Endothelial cell of umbilical vein (primary cell): Measurements from ENCODE around the gene CCDC107. TPM values are rescaled to one million over a fixed set of nuclear protein-coding genes. Genes with fewer than 3 reads are reported as not detected.
A peak's percentile ranks its signal among the peaks of the same experiment; 100 is the strongest.

Experiments used
- BruUV-seq: library from RNA; stranded (reverse); fragments of 400-500 nt; replicated peaks from 2 replicates; lab custom pipeline; 2021; lab: Mats Ljungman, UMichigan
- CTCF ChIA-PET: fragments of 300-600, 350-600 bp; sonication (Branson Sonifier 250); formaldehyde crosslinking; loops from one replicate; lab custom pipeline; 2021; ENCODE audit warnings: antibody characterized with exemption, inconsistent platforms; lab: Charles Lee
- POLR2A ChIA-PET: fragments of 300-600, 350-600 bp; sonication (Branson Sonifier 250); formaldehyde crosslinking; loops from one replicate; lab custom pipeline; 2021; ENCODE audit warnings: antibody characterized with exemption, inconsistent platforms; lab: Charles Lee
- DNase-seq: peaks from one replicate; pipeline ENCODE4 v3.0.0-alpha.2; 2011; ENCODE audit warnings: low read depth, low spot score
- FAIRE-seq: peaks from 2 replicates; lab custom pipeline; 2011; peaks lifted over from hg19 to GRCh38; lab: Jason Lieb, UNC
- H2AFZ ChIP-seq: 2 replicates; pipeline ENCODE4 v1.6.0; 2012; ENCODE audit warnings: low read depth, low read length, control low read depth, inconsistent platforms
- H3K27ac ChIP-seq: 2 replicates; pipeline ENCODE4 v1.5.1; 2011; ENCODE audit warnings: low read depth, mild to moderate bottlenecking, control low read depth, low read length, moderate library complexity; ENCODE audit not compliant: insufficient read depth
- H3K27me3 ChIP-seq, 2 experiments: 2 replicates each; pipeline versions ENCODE4 v1.6.0 to v1.6.1; 2011; ENCODE audit warnings: low read length in 2 of 2, mixed read lengths in 1 of 2; ENCODE audit not compliant: control insufficient read depth in 2 of 2, insufficient read depth in 2 of 2
- H3K36me3 ChIP-seq, 2 experiments: 2 replicates in 1 of 2; 3 replicates in 1 of 2; pipeline ENCODE4 v1.5.1; 2011; ENCODE audit warnings: low read length in 2 of 2, mild to moderate bottlenecking in 1 of 2, moderate library complexity in 1 of 2; ENCODE audit not compliant: control insufficient read depth in 2 of 2, insufficient read depth in 2 of 2; ENCODE audit errors: extremely low read depth in 1 of 2
- H3K4me1 ChIP-seq: 3 replicates; pipeline ENCODE4 v1.5.1; 2011; ENCODE audit warnings: mild to moderate bottlenecking, low read length; ENCODE audit not compliant: control insufficient read depth, insufficient read depth; ENCODE audit errors: extremely low read depth
- H3K4me2 ChIP-seq: 2 replicates; pipeline ENCODE4 v1.6.1; 2011; ENCODE audit warnings: low read length, control low read depth, mixed read lengths; ENCODE audit not compliant: insufficient read depth
- H3K4me3 ChIP-seq, 3 experiments: fragments of 200-600 bp in 1 of 3; sonication (generic), shearing (Covaris generic) in 1 of 3; replicated peaks in 1 of 3; 2 replicates each; pipeline ENCODE4 v1.5.1; 2011 to 2016; ENCODE audit warnings: control low read depth in 3 of 3, low read length in 3 of 3, mild to moderate bottlenecking in 2 of 3, inconsistent platforms in 1 of 3, low read depth in 1 of 3, moderate library complexity in 1 of 3; ENCODE audit not compliant: insufficient read depth in 1 of 3
- H3K79me2 ChIP-seq: 2 replicates; pipeline ENCODE4 v1.6.0; 2012; ENCODE audit warnings: low read length, inconsistent platforms; ENCODE audit not compliant: control insufficient read depth, insufficient read depth
- H3K9ac ChIP-seq: replicated peaks from 2 replicates; pipeline ENCODE3; 2011; ENCODE audit warnings: low read length, control low read depth; ENCODE audit not compliant: insufficient read depth; ENCODE audit errors: extremely low read depth
- H3K9me1 ChIP-seq: replicated peaks from 3 replicates; pipeline ENCODE4 v1.6.0; 2011; ENCODE audit warnings: mild to moderate bottlenecking, low read length; ENCODE audit not compliant: control insufficient read depth, insufficient read depth; ENCODE audit errors: extremely low read depth
- H3K9me3 ChIP-seq: replicated peaks from 2 replicates; pipeline ENCODE4 v1.5.1; 2012; ENCODE audit warnings: low read length, inconsistent platforms; ENCODE audit not compliant: control insufficient read depth, insufficient read depth
- H4K20me1 ChIP-seq: replicated peaks from 2 replicates; pipeline ENCODE3; 2011; ENCODE audit warnings: mild to moderate bottlenecking, low read length; ENCODE audit not compliant: control insufficient read depth, insufficient read depth; ENCODE audit errors: extremely low read depth
- EZH2 ChIP-seq: IDR thresholded peaks from 2 replicates; pipeline ENCODE4 v1.6.1; 2012; ENCODE audit warnings: borderline replicate concordance, low read depth, mild to moderate bottlenecking, moderate library complexity, low read length, inconsistent platforms; ENCODE audit not compliant: severe bottlenecking
- FOS ChIP-seq: IDR thresholded peaks from 2 replicates; pipeline ENCODE4 v1.6.1; 2011; ENCODE audit warnings: mild to moderate bottlenecking, low read length, moderate library complexity, borderline replicate concordance; ENCODE audit not compliant: insufficient read depth
- GATA2 ChIP-seq: IDR thresholded peaks from 2 replicates; pipeline ENCODE4 v1.7.0; 2011; ENCODE audit warnings: low read depth, mild to moderate bottlenecking, moderate library complexity, mixed read lengths, low read length; ENCODE audit not compliant: insufficient read length, insufficient read depth
- JUN ChIP-seq: IDR thresholded peaks from 2 replicates; pipeline ENCODE4 v1.6.1; 2011; ENCODE audit warnings: borderline replicate concordance, low read depth; ENCODE audit not compliant: insufficient read length, insufficient read depth
- MYC ChIP-seq: IDR thresholded peaks from one replicate; pipeline ENCODE4 v1.6.1; 2011; ENCODE audit warnings: mild to moderate bottlenecking, low read depth, low read length
- POLR2A ChIP-seq: IDR thresholded peaks from 2 replicates; pipeline ENCODE4 v1.6.1; 2012; ENCODE audit warnings: low read depth, mild to moderate bottlenecking, control low read depth, low read length
- POLR2AphosphoS5 ChIP-seq: IDR thresholded peaks from 2 replicates; pipeline ENCODE4 v1.6.1; 2012; ENCODE audit warnings: low read depth, mild to moderate bottlenecking, control low read depth, low read length, moderate library complexity; ENCODE audit not compliant: insufficient read depth
- dilution Hi-C: fragments of 300-500 bp; cut with MboI; formaldehyde crosslinking; loops from one replicate; pipeline ENCODE4 v1.15.0; 2019; ENCODE audit warnings: low sequenced_read_pairs; ENCODE audit not compliant: extremely low pct_ligation_motif_present
- intact Hi-C: fragments of 100-400 bp; cut with micrococcal nuclease; formaldehyde crosslinking; loops from one replicate; pipeline ENCODE4 v1.10.0; 2022
- polyA plus RNA-seq, 4 experiments: library from polyadenylated mRNA; depleted of rRNA in 3 of 4; stranded (reverse) in 3 of 4; unstranded in 1 of 4; fragments of >200 nt; gene quantifications; 2 replicates each; pipeline versions ENCODE4 v1.2.1 to v1.2.3, GENCODE V29; 2011 to 2012; ENCODE audit warnings: missing spikeins in 1 of 4
- total RNA-seq: library from RNA; stranded (reverse); gene quantifications from 2 replicates; pipeline ENCODE4 v1.2.3, GENCODE V29; 2021
- TF ChIP-seq, protein P1 (sequence below), 2 donors: IDR thresholded peaks; 1 replicate in 1 of 2; 2 replicates in 1 of 2; pipeline ENCODE4 v1.5.1; 2011; ENCODE audit warnings: low read length in 2 of 2, mild to moderate bottlenecking in 2 of 2, moderate library complexity in 2 of 2, control low read depth in 1 of 2, inconsistent platforms in 1 of 2, low read depth in 1 of 2; ENCODE audit not compliant: insufficient read depth in 1 of 2; ENCODE audit errors: extremely low read depth in 1 of 2
- TF ChIP-seq, protein P2 (sequence below): IDR thresholded peaks from 2 replicates; pipeline ENCODE4 v1.6.1; 2011; ENCODE audit not compliant: insufficient read depth, insufficient read length

Gene CCDC107
- total and polyA plus RNA-seq, 2 donors (not counting 3 experiments of a cell fraction or from before 2014, with no cell fraction given), result 13.2 to 16.0 TPM

DNA sequence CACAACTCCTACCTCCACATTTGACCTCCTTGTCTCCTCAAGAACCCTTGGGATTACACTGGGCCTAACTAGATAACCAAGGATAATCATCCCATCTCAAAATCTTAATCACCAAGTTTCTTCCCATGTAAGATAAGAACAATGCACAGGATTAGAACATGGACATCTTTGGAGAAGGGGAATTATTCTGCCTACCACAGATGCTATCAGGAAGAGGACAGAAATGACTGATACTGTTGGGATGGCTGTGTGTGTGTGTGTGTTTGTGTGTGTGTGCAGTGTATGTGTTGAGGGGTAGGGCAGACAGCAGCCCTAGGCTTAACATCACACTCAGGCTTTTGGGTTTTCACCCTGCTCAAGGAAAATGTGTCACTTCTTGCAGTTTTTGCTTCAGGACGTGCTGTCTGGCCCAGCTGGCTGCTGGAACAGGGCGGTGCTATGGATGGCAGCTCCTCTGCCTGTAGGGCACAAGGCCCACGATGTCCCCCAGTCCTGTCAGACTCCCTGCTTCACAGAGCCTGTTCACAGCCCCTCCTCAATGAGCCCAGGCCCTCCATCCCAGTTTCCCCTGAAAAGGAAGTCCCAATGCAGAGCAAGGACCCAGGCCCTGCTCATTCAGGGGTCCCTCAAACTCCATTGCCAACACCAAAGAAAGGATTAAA, 23.4 kb downstream of the CCDC107 start:
- Histone ChIP-seq H3K9ac (no peak overlapping the region), H3K27ac (no peak overlapping the region), H3K36me3 (peaks cover 8 to 26% of the 10 kb centered on the region in 2 experiments), H3K4me3 (no peak overlapping the region), H3K79me2 (peaks cover 3% of the 10 kb centered on the region), H3K4me1 (no peaks in the 10 kb centered on the region), H3K4me2 (no peak overlapping the region), H3K27me3 (no peaks in the 10 kb centered on the region), H4K20me1 (no peaks in the 10 kb centered on the region), H3K9me1 (no peaks in the 10 kb centered on the region), H3K9me3 (no peaks in the 10 kb centered on the region), H2AFZ (no peak overlapping the region)
- FAIRE-seq, result peak; percentile 61
- POLR2A ChIA-PET, result no interaction called here
- CTCF ChIA-PET, result no interaction called here
- dilution Hi-C loops, result no loop called here
- DNase-seq, result no peak
- intact Hi-C loops, result no loop called here
- no TSS peak for BruUV-seq
- TF ChIP-seq, protein P1, sequence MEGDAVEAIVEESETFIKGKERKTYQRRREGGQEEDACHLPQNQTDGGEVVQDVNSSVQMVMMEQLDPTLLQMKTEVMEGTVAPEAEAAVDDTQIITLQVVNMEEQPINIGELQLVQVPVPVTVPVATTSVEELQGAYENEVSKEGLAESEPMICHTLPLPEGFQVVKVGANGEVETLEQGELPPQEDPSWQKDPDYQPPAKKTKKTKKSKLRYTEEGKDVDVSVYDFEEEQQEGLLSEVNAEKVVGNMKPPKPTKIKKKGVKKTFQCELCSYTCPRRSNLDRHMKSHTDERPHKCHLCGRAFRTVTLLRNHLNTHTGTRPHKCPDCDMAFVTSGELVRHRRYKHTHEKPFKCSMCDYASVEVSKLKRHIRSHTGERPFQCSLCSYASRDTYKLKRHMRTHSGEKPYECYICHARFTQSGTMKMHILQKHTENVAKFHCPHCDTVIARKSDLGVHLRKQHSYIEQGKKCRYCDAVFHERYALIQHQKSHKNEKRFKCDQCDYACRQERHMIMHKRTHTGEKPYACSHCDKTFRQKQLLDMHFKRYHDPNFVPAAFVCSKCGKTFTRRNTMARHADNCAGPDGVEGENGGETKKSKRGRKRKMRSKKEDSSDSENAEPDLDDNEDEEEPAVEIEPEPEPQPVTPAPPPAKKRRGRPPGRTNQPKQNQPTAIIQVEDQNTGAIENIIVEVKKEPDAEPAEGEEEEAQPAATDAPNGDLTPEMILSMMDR (IDR thresholded peaks at IDR 0.05; ENCODE audit: extremely low read depth in 1 of 2, insufficient read depth in 1 of 2, low read depth in 1 of 2, low read length in 2 of 2), result no peak
- TF ChIP-seq FOS, result no peak
- no peak for TF ChIP-seq POLR2A
- no peak for TF ChIP-seq POLR2AphosphoS5
- TF ChIP-seq EZH2, result no peak
- TF ChIP-seq, protein P2, sequence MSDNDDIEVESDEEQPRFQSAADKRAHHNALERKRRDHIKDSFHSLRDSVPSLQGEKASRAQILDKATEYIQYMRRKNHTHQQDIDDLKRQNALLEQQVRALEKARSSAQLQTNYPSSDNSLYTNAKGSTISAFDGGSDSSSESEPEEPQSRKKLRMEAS, result no peak
- TF ChIP-seq MYC, result no peak
- TF ChIP-seq GATA2, result no peak
- TF ChIP-seq JUN, result no peak
